ENCODE data around the gene IFT52.
"Not testable (repeated sequence)": the region's sequence is repeated elsewhere in the genome, so short reads cannot be mapped to it uniquely, and the experiment has no call there.

Gene IFT52

GRCh38 chr20:43568706-43569105 lies 22.0 kb upstream of the IFT52 start:
- no peak for DNase-seq

- no peak for DNase-seq
Measured at GRCh38 chr20:43569282-43569681, 21.5 kb upstream of the IFT52 start.

- no peak for DNase-seq
Measured at GRCh38 chr20:43570496-43570895, 20.2 kb upstream of the IFT52 start.

GRCh38 chr20:43571310-43571709 lies 19.4 kb upstream of the IFT52 start:
- DNase-seq: no peak

GRCh38 chr20:43571771-43572170 lies 19.0 kb upstream of the IFT52 start:
- DNase-seq: no peak

- no peak for DNase-seq
Measured at GRCh38 chr20:43572891-43573290, 17.8 kb upstream of the IFT52 start.

- DNase-seq: no peak
Measured at GRCh38 chr20:43576108-43576507, 14.6 kb upstream of the IFT52 start.

- no peak for DNase-seq
Measured at GRCh38 chr20:43579861-43580793, 10.6 kb upstream of the IFT52 start.

GRCh38 chr20:43583133-43583864 lies 7.4 kb upstream of the IFT52 start:
- DNase-seq: no peak

GRCh38 chr20:43583982-43584432 lies 6.7 kb upstream of the IFT52 start:
- no peak for DNase-seq

- no peak for DNase-seq
Measured at GRCh38 chr20:43584448-43585136, 6.1 kb upstream of the IFT52 start.

- no peak for DNase-seq
Measured at GRCh38 chr20:43586641-43587040, 4.1 kb upstream of the IFT52 start.

GRCh38 chr20:43588526-43588925 lies 2.2 kb upstream of the IFT52 start:
- not testable (repeated sequence) for DNase-seq

GRCh38 chr20:43590036-43590391 lies 723 bp upstream of the IFT52 start:
- peak; percentile 49 for DNase-seq

- DNase-seq: not testable (repeated sequence)
Measured at GRCh38 chr20:43601960-43602359, 11.2 kb downstream of the IFT52 start.

GRCh38 chr20:43603124-43603523 lies 12.4 kb downstream of the IFT52 start:
- no peak for DNase-seq

GRCh38 chr20:43605715-43606114 lies 15.0 kb downstream of the IFT52 start:
- DNase-seq: no peak

- not testable (repeated sequence) for DNase-seq
Measured at GRCh38 chr20:43607278-43607677, 16.5 kb downstream of the IFT52 start.

GRCh38 chr20:43631598-43631997 lies 40.9 kb downstream of the IFT52 start:
- no peak for DNase-seq

GRCh38 chr20:43636429-43636828 lies 45.7 kb downstream of the IFT52 start:
- no peak for DNase-seq

- DNase-seq: no peak
Measured at GRCh38 chr20:43642548-43642947, 51.8 kb downstream of the IFT52 start.

GRCh38 chr20:43650997-43651525 lies 60.3 kb downstream of the IFT52 start:
- no peak for DNase-seq

GRCh38 chr20:43651650-43652184 lies 61.0 kb downstream of the IFT52 start:
- DNase-seq: not testable (repeated sequence)
